Ishikawa (cell line): ENCODE data around the gene EHF.

ENCODE experiments used
- CEBPB ChIP-seq: IDR thresholded peaks from 2 replicates; pipeline ENCODE4 v1.6.1; 2012
- CREB1 ChIP-seq: IDR thresholded peaks from 2 replicates; pipeline ENCODE4 v1.6.1; 2012; ENCODE audit warnings: low read depth
- EGR1 ChIP-seq: IDR thresholded peaks from 2 replicates; pipeline ENCODE4 v1.6.1; 2012
- EP300 ChIP-seq: IDR thresholded peaks from 2 replicates; pipeline ENCODE4 v1.6.1; 2012; ENCODE audit warnings: borderline replicate concordance
- RAD21 ChIP-seq: IDR thresholded peaks from 2 replicates; pipeline ENCODE4 v1.6.1; 2012; ENCODE audit warnings: low read depth
- TAF1 ChIP-seq: IDR thresholded peaks from 2 replicates; pipeline ENCODE4 v1.6.1; 2012; ENCODE audit warnings: low read depth, mild to moderate bottlenecking
- TEAD4 ChIP-seq: IDR thresholded peaks from 2 replicates; pipeline ENCODE4 v1.6.1; 2012
- USF1 ChIP-seq: IDR thresholded peaks from 2 replicates; pipeline ENCODE4 v1.6.1; 2012
- ZBTB7A ChIP-seq: IDR thresholded peaks from 2 replicates; pipeline ENCODE4 v1.6.1; 2012; ENCODE audit warnings: low read depth
- TF ChIP-seq, protein P1 (sequence below): IDR thresholded peaks from 2 replicates; pipeline ENCODE4 v1.6.1; 2012
- TF ChIP-seq, protein P2 (sequence below): IDR thresholded peaks from 2 replicates; pipeline ENCODE4 v1.6.1; 2012; ENCODE audit warnings: low read depth, mild to moderate bottlenecking

GRCh38 chr11:34631737-34632104 is 10.8 kb downstream of the EHF start:
- TF ChIP-seq TAF1 (no peak), ZBTB7A (no peak), EGR1 (no peak), USF1 (no peak), TEAD4 (no peak), CREB1 (no peak), EP300 (no peak), RAD21 (no peak), CEBPB (no peak)
- TF ChIP-seq, protein P1, sequence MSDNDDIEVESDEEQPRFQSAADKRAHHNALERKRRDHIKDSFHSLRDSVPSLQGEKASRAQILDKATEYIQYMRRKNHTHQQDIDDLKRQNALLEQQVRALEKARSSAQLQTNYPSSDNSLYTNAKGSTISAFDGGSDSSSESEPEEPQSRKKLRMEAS: no peak
- TF ChIP-seq, protein P2, sequence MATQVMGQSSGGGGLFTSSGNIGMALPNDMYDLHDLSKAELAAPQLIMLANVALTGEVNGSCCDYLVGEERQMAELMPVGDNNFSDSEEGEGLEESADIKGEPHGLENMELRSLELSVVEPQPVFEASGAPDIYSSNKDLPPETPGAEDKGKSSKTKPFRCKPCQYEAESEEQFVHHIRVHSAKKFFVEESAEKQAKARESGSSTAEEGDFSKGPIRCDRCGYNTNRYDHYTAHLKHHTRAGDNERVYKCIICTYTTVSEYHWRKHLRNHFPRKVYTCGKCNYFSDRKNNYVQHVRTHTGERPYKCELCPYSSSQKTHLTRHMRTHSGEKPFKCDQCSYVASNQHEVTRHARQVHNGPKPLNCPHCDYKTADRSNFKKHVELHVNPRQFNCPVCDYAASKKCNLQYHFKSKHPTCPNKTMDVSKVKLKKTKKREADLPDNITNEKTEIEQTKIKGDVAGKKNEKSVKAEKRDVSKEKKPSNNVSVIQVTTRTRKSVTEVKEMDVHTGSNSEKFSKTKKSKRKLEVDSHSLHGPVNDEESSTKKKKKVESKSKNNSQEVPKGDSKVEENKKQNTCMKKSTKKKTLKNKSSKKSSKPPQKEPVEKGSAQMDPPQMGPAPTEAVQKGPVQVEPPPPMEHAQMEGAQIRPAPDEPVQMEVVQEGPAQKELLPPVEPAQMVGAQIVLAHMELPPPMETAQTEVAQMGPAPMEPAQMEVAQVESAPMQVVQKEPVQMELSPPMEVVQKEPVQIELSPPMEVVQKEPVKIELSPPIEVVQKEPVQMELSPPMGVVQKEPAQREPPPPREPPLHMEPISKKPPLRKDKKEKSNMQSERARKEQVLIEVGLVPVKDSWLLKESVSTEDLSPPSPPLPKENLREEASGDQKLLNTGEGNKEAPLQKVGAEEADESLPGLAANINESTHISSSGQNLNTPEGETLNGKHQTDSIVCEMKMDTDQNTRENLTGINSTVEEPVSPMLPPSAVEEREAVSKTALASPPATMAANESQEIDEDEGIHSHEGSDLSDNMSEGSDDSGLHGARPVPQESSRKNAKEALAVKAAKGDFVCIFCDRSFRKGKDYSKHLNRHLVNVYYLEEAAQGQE: no peak
